ENCODE measurements around the gene KRTAP2-4. TPM values are rescaled to one million over a fixed set of nuclear protein-coding genes. Genes with fewer than 3 reads are reported as not detected.

KRTAP2-4 gene
- total RNA-seq, 1 experiment from 2014 or later: not detected

DNA sequence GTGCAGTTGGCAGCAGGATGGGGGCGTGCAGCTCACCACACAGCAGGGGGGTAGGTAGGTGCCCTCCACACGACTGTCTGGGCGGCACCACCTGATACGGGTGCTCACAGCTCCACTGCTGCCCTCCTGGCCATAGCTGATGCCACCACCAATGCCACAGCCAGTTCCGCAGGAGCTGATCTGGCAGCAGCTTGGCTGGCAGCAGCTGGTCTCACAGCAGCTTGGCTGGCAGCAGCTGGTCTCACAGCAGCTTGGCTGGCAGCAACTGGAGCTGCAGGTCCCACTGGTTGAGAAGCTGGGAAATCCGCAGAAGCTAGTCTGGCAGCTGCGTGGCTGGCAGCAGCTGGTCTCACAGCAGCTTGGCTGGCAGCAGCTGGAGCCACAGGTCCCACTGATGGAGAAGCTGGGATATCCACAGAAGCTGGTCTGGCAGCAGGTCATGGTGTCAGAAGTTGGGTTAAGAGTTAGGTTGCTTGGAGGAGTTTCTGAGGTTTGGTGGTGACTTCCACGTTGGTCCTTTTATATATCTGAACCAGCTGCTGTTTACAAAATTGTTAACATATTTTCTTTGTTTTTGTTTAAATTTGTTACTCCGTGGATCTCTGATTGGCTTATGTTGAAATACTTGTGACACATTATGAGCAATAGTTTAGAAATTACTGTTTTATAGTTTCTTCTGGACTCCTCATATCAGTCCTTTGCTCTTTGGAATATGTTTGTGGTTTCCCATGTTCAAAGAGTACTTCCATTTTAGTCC lies 38.8 kb downstream of the KRTAP2-4 start, which contains the start of gene KRTAP1-5:
TSS of gene KRTAP1-5 (minus strand) at position 494 of the 757 bp plus-strand sequence. CDS start at position 441, 53 bp downstream.
- intact Hi-C loops (cut with micrococcal nuclease; ENCODE audit: unreplicated experiment) (no loop called here), in situ Hi-C loops (cut with HindIII; ENCODE audit: low pct_unique_long_range_greater_than_20kb, low sequenced_read_pairs) (no loop called here)
- TF ChIP-seq POLR2AphosphoS5 (IDR thresholded peaks at IDR 0.05; ENCODE audit: low read depth, low read length) (no peak), CTCF (IDR thresholded peaks at IDR 0.05) (no peak)
- DNase-seq (ENCODE audit: low read depth, low spot score) (no peak), ATAC-seq (no peak)
- CTCF ChIA-PET: no interaction called here
- Histone ChIP-seq H3K36me3 (ENCODE audit: control insufficient read depth, insufficient read depth, low read length) (no peaks in the 10 kb centered on the region), H3K9me3 (ENCODE audit: control insufficient read depth, insufficient read depth, low read depth, low read length) (no peaks in the 10 kb centered on the region), H3K27me3 (ENCODE audit: control insufficient read depth, insufficient read depth, low read length) (peaks cover 8% of the 10 kb centered on the region; the same call in 1 of the 2 replicates), H3K4me3 (ENCODE audit: low read depth in 2 of 2, low read length in 2 of 2) (no peak within 1 kb of the TSS), H3K27ac (ENCODE audit: low read length) (no peak within 1 kb of the TSS), H3K4me1 (ENCODE audit: control insufficient read depth, insufficient read depth, low read length) (no peaks in the 10 kb centered on the region)
- no TSS peak for BruUV-seq (replicated peaks)
- POLR2A ChIA-PET: no interaction called here

GRCh38 chr17:41024697-41025096 lies 41.0 kb downstream of the KRTAP2-4 start:
- Histone ChIP-seq H3K36me3 (ENCODE audit: control insufficient read depth, insufficient read depth, low read length) (no peaks in the 10 kb centered on the region), H3K9me3 (ENCODE audit: control insufficient read depth, insufficient read depth, low read depth, low read length) (no peaks in the 10 kb centered on the region), H3K27me3 (ENCODE audit: control insufficient read depth, insufficient read depth, low read length) (peaks cover 8% of the 10 kb centered on the region; the same call in 1 of the 2 replicates), H3K4me3 (ENCODE audit: low read depth in 2 of 2, low read length in 2 of 2) (no peak overlapping the region), H3K27ac (ENCODE audit: low read length) (no peak overlapping the region), H3K4me1 (ENCODE audit: control insufficient read depth, insufficient read depth, low read length) (no peaks in the 10 kb centered on the region)
- ChIA-PET POLR2A (no interaction called here), CTCF (no interaction called here)
- in situ Hi-C loops (cut with HindIII; ENCODE audit: low pct_unique_long_range_greater_than_20kb, low sequenced_read_pairs) (no loop called here), intact Hi-C loops (cut with micrococcal nuclease; ENCODE audit: unreplicated experiment) (no loop called here)
- ATAC-seq (no peak), DNase-seq (ENCODE audit: low read depth, low spot score) (no peak)
- no TSS peak for BruUV-seq (replicated peaks)
- TF ChIP-seq REST (IDR thresholded peaks at IDR 0.05; ENCODE audit: insufficient read depth in 1 of 2, low read depth in 2 of 2, low read length in 1 of 2) (no peak), SIN3A (IDR thresholded peaks at IDR 0.05; ENCODE audit: borderline replicate concordance, insufficient read depth, low read depth, low read length) (no peak), TCF7L2 (IDR thresholded peaks at IDR 0.05; ENCODE audit: low read depth, low read length) (no peak), CTCF (IDR thresholded peaks at IDR 0.05) (no peak), POLR2AphosphoS5 (IDR thresholded peaks at IDR 0.05; ENCODE audit: low read depth, low read length) (no peak)
